Prostate gland (tissue), 2 donors: Measurements from ENCODE around the gene DMD.

Source experiments
- POLR2A ChIP-seq: fragments of 450-650 bp; IDR thresholded peaks from one replicate; pipeline ENCODE4 v1.6.1; 2016; ENCODE audit warnings: antibody characterized with exemption, mild to moderate bottlenecking
- POLR2AphosphoS5 ChIP-seq: sonication (generic); formaldehyde crosslinking; IDR thresholded peaks from one replicate; pipeline ENCODE4 v1.6.1; 2017; ENCODE audit warnings: antibody characterized with exemption
- TF ChIP-seq, protein P1 (sequence below), 4 experiments: fragments of 200-600 bp in 2 of 4; fragments of 450-650 bp in 2 of 4; sonication (generic) in 2 of 4; IDR thresholded peaks; 1 replicate in 3 of 4; 2 replicates in 1 of 4; pipeline ENCODE4 v1.5.1; 2016 to 2019; ENCODE audit warnings: antibody characterized with exemption in 4 of 4, mild to moderate bottlenecking in 2 of 4, moderate library complexity in 2 of 4

GRCh38 chrX:31132821-31133241 is 2078.5 kb downstream of the DMD start:
- TF ChIP-seq, protein P1, sequence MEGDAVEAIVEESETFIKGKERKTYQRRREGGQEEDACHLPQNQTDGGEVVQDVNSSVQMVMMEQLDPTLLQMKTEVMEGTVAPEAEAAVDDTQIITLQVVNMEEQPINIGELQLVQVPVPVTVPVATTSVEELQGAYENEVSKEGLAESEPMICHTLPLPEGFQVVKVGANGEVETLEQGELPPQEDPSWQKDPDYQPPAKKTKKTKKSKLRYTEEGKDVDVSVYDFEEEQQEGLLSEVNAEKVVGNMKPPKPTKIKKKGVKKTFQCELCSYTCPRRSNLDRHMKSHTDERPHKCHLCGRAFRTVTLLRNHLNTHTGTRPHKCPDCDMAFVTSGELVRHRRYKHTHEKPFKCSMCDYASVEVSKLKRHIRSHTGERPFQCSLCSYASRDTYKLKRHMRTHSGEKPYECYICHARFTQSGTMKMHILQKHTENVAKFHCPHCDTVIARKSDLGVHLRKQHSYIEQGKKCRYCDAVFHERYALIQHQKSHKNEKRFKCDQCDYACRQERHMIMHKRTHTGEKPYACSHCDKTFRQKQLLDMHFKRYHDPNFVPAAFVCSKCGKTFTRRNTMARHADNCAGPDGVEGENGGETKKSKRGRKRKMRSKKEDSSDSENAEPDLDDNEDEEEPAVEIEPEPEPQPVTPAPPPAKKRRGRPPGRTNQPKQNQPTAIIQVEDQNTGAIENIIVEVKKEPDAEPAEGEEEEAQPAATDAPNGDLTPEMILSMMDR (IDR thresholded peaks at IDR 0.05), result no peak
- TF ChIP-seq POLR2A (no peak), POLR2AphosphoS5 (no peak)
